ENCODE measurements around the gene SULT1A2.
"Not testable (repeated sequence)": the region's sequence is repeated elsewhere in the genome, so short reads cannot be mapped to it uniquely, and the experiment has no call there.

SULT1A2 gene

GRCh38 chr16:28596840-28597691 is at the start of gene SULT1A2:
Gene SULT1A2, minus strand, starts transcription at chr16:28597050. Its CDS starts 1,120 bp downstream, at chr16:28595930.
- TF ChIP-seq, protein P1, sequence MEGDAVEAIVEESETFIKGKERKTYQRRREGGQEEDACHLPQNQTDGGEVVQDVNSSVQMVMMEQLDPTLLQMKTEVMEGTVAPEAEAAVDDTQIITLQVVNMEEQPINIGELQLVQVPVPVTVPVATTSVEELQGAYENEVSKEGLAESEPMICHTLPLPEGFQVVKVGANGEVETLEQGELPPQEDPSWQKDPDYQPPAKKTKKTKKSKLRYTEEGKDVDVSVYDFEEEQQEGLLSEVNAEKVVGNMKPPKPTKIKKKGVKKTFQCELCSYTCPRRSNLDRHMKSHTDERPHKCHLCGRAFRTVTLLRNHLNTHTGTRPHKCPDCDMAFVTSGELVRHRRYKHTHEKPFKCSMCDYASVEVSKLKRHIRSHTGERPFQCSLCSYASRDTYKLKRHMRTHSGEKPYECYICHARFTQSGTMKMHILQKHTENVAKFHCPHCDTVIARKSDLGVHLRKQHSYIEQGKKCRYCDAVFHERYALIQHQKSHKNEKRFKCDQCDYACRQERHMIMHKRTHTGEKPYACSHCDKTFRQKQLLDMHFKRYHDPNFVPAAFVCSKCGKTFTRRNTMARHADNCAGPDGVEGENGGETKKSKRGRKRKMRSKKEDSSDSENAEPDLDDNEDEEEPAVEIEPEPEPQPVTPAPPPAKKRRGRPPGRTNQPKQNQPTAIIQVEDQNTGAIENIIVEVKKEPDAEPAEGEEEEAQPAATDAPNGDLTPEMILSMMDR (IDR thresholded peaks at IDR 0.05; ENCODE audit: low read depth, low read length, missing control alignments) = no peak
- Histone ChIP-seq H3K27me3 (replicated peaks) (no peaks in the 10 kb centered on the region), H3K27ac (no peak within 1 kb of the TSS), H3K4me3 (ENCODE audit: low read depth, low read length) (no peak within 1 kb of the TSS), H3K36me3 (replicated peaks) (no peaks in the 10 kb centered on the region)
- no peak for DNase-seq
- in situ Hi-C loops (cut with HindIII; ENCODE audit: low pct_ligation_motif_present, low sequenced_read_pairs) = no loop called here

- DNase-seq; H3K27me3 ChIP-seq (replicated peaks); in situ Hi-C loops (cut with HindIII; ENCODE audit: low pct_ligation_motif_present, low sequenced_read_pairs): not testable (repeated sequence)
These were observed 43.1 kb upstream of the SULT1A2 start for GRCh38 chr16:28639959-28640358.

DNA sequence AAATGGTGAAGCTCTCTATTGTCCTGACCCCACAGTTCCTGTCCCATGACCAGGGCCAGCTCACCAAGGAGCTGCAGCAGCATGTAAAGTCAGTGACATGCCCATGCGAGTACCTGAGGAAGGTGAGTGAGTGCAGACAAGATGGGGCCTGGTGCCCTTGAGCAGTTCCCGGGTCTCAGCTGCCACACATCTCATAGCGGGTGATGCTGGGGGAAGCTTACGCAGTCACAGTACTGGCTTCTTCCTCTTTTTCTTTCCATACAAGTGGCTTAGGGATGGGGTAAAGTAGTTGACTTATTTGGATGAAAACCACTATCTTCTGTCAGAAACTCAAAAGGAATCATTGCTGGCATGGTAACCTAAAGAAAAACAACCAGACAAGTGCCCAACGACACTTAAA is 41.5 kb upstream of the SULT1A2 start:
- H3K36me3 ChIP-seq (replicated peaks); in situ Hi-C loops (cut with HindIII; ENCODE audit: low pct_ligation_motif_present, low sequenced_read_pairs); H3K27me3 ChIP-seq (replicated peaks); H3K27ac ChIP-seq; H3K4me3 ChIP-seq (ENCODE audit: low read depth, low read length); DNase-seq: not testable (repeated sequence)

More at GRCh38 chr16:28639959-28640358, 43.1 kb upstream of the SULT1A2 start:
- not testable (repeated sequence) for H3K4me3 ChIP-seq (ENCODE audit: low read depth, low read length); H3K27ac ChIP-seq; H3K36me3 ChIP-seq (replicated peaks)

- DNase-seq; H3K27me3 ChIP-seq (replicated peaks); in situ Hi-C loops (cut with HindIII; ENCODE audit: low pct_ligation_motif_present, low sequenced_read_pairs); H3K27ac ChIP-seq; H3K36me3 ChIP-seq (replicated peaks); H3K4me3 ChIP-seq (ENCODE audit: low read depth, low read length): not testable (repeated sequence)
These were observed 40.9 kb upstream of the SULT1A2 start, which contains the start of gene NPIPB8 for GRCh38 chr16:28637765-28638164. Gene NPIPB8, plus strand, starts transcription at chr16:28638065. Its CDS starts 296 bp downstream, at chr16:28638361.

DNA sequence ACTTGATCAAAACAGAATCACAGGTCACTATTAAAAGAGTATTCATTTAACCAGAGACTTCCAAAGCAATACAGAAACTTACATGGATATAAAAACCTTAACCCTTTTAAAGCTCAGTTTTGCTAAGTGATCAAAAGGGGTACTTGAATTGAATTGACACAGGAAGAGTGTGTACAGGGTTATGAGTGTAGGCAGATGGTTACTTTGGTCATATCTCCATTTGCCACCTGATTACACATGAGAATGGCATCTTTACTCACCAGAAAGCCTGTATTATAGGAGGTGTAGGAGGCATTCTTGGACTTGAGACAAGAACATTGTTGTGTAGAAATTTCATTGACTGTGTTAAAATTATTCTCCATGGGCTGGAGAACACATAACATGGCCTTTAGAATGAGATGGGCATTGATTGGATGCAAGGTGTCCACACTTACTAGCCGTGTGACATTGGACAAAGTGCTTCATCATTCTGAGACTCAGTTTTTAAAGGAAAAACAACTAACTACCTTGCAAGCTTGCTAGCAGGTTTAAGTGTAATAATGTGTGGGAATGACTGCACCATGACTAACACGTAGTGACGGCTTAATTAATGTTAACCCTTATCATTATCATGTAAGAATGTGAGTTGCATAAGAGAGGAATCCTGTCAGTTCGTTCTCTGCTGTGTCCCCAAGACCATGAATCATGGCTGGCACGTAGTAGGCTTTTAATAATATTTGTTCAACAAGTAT is 39.4 kb upstream of the SULT1A2 start:
- H3K27me3 ChIP-seq (replicated peaks); in situ Hi-C loops (cut with HindIII; ENCODE audit: low pct_ligation_motif_present, low sequenced_read_pairs); H3K4me3 ChIP-seq (ENCODE audit: low read depth, low read length); H3K36me3 ChIP-seq (replicated peaks): not testable (repeated sequence)
- DNase-seq = peak; percentile 58
- H3K27ac ChIP-seq = peak overlapping the region; percentile 49

- in situ Hi-C loops (cut with HindIII; ENCODE audit: low pct_ligation_motif_present, low sequenced_read_pairs); H3K36me3 ChIP-seq (replicated peaks); H3K27ac ChIP-seq: not testable (repeated sequence)
These were observed 34.1 kb upstream of the SULT1A2 start for GRCh38 chr16:28630905-28631304.

DNA sequence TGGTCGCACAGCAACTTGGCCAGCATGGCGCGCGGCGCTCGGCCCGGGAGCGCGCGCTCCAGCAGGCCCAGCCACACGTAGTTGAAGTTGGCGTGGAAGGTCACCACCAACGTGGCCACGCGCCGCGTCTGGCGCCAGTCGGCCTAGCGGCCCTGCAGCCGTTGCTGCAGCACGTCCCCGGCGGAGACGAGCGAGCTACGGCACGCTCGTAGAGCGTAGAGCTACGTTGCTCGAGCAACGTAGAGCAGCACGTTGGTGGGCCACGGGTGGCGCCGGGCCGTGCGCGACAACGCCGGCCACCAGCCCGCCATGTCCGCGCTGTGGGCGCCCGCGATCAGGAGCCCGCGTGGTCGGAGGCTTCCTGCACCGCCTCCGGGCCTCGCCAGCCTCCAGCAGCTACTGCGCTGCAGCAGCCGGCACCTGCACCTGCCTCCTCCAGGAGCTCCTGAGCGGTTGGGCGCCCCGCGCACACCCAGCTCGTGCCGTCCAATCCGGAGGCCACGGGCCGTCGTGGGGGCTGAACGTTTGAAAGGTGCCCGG is 26.4 kb upstream of the SULT1A2 start:
- no peaks in the 10 kb centered on the region for H3K36me3 ChIP-seq (replicated peaks)
- DNase-seq = no peak
- no peak overlapping the region for H3K27ac ChIP-seq
- TF ChIP-seq, protein P1 (IDR thresholded peaks at IDR 0.05; ENCODE audit: low read depth, low read length, missing control alignments) = no peak
- H3K27me3 ChIP-seq (replicated peaks) = peaks cover 4% of the 10 kb centered on the region
- H3K4me3 ChIP-seq (ENCODE audit: low read depth, low read length) = peak overlapping the region; percentile 31
- in situ Hi-C loops (cut with HindIII; ENCODE audit: low pct_ligation_motif_present, low sequenced_read_pairs) = no loop called here

More at GRCh38 chr16:28630905-28631304, 34.1 kb upstream of the SULT1A2 start:
- H3K4me3 ChIP-seq (ENCODE audit: low read depth, low read length); DNase-seq; H3K27me3 ChIP-seq (replicated peaks): not testable (repeated sequence)

GRCh38 chr16:28622532-28623171 is 25.8 kb upstream of the SULT1A2 start:
- H3K4me3 ChIP-seq (ENCODE audit: low read depth, low read length); H3K36me3 ChIP-seq (replicated peaks); in situ Hi-C loops (cut with HindIII; ENCODE audit: low pct_ligation_motif_present, low sequenced_read_pairs); H3K27me3 ChIP-seq (replicated peaks); H3K27ac ChIP-seq; DNase-seq: not testable (repeated sequence)
